Measurements from ENCODE around the gene TMEM126A.
"Not testable (repeated sequence)": the region's sequence is repeated elsewhere in the genome, so short reads cannot be mapped to it uniquely, and the experiment has no call there.

TMEM126A gene

DNA sequence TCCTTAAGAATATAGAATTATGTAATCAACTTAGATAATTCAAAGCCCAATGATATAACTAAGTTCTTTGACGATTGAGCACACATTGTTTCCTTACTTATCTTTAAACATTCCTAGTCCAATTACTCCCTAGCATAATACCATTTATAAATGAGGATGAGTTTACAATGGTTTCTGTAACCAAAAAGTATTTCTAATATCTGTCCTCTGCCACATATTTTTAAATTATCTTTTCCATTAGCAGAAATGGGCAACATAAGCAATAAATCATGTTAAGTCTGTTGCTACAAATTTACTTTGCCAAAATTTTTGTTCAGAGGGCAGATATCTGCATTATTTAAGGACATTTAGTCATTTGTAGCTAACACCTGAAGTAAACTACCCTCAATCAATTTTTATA lies 10.4 kb downstream of the TMEM126A start:
- no peak for DNase-seq (ENCODE audit: low spot score)

GRCh38 chr11:85661972-85662664 lies 14.4 kb downstream of the TMEM126A start:
- peak; percentile 20 for DNase-seq (ENCODE audit: low spot score)

- peak; percentile 22 for DNase-seq (ENCODE audit: low spot score)
Measured at GRCh38 chr11:85663080-85663752, 15.4 kb downstream of the TMEM126A start.

- DNase-seq (ENCODE audit: low spot score): peak; percentile 83
Measured at GRCh38 chr11:85663753-85664614, 16.2 kb downstream of the TMEM126A start.

DNA sequence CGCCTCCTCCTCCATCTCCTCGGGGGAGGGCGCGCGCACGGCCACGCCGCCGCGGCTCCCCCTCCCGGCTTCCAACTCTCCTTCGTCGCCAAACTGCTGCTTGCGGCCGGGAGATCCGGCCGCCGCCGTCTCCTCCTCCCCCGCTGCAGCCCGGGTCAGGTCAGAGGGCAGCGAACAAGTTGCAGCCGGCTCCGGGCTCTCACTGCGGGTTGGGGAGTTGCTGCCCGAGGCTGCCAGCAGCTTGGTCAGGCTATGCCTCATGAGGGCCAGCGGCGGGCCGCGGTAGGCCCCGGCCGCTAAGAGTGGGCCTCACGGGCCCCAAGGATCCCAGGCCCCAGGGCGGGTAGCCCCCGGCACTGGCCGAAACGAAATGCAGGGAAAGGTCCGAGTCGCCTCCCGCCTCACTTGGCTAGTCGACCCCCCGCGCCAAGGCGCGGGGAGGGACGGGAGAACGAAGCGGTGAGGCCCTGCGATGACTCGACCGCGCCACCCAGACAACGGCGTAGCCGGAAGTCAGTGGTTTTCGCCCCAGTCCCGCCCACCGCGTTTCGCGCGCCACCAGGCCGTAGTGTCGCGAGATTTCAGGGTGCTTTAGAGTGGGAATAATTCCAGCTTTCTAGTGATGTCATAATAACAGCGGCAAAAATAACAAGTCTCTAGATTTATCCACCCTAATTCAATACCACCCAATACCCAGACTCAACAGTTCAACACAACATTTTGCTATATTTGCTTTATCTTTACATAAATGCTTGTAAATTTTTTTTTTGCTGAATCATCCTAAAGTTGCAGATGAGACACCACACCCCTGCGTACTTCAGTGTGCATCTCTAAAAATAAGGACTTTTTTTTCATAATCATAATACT lies 17.1 kb downstream of the TMEM126A start, which contains the start of gene CREBZF:
CREBZF (minus strand) TSS at position 515 of the 867 bp plus-strand sequence; CDS start at position 261, 254 bp downstream.
- DNase-seq (ENCODE audit: low spot score): peak; percentile 97

GRCh38 chr11:85665733-85666132 lies 18.0 kb downstream of the TMEM126A start:
- no peak for DNase-seq (ENCODE audit: low spot score)

DNA sequence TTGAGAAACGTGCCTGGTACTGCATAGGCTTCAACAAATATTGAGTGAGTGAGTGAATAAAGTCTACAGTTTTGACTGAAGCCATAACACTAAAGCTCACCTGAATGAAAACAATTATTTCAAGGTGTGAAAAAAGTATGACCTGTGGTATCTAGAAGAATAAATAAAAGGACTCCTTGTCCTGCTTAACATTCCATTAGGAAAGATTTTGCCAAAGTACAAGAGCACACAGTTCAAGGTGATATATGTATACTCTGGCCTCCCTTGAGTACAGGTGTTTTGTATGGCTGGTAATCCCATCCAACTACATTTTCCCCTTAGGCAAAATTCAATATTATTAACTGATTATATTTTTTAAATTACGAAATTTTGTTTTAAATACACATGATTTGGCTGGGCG lies 18.9 kb downstream of the TMEM126A start:
- no peak for DNase-seq (ENCODE audit: low spot score)

DNA sequence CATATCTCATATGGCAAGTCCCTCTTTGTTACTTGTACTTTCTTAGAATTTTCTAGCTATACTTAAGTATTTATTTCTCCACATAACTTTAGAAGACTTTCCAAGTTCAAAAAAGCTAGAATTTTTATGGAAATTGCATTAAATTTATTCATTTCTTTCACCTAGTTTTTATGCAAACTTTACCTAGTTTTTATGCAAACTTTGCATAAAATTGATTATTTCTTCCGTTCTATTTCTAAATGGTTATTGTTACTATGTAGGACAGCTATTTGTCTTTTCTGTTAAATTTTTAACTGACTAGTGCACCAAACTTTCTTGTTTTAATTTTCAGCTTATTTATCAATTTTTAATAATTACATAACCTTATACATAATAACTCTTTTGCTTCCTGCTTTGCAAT lies 20.4 kb downstream of the TMEM126A start:
- no peak for DNase-seq (ENCODE audit: low spot score)

DNA sequence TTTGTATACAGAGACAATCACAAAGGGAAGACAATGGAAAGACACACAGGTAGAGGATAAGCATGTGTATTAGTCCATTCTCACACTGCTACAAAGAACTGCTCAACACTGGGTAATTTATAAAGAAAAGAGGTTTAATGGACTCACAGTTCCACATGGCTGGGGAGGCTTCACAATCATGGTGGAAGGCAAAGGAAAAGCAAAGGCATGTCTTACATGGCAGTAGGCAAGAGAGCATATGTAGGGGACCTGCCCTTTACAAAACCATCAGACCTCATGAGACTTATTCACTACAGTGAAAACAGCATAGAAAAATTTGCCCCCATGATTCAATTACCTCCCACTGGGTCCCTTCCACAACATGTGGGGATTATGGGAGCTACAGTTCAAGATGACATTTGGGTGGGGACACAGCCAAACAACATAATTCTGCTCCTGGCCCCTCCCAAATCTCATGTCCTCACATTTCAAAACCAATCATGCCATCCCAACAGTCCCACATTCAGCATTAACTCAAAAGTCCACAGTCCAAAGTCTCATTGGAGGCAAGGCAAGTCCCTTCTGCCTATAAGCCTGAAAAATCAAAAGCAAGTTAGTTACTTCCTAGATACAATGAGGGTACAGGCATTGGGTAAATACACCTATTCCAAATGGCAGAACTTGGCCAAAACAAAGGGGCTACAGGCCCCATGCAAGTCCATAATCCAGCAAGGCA lies 23.3 kb downstream of the TMEM126A start:
- not testable (repeated sequence) for DNase-seq (ENCODE audit: low spot score)

DNA sequence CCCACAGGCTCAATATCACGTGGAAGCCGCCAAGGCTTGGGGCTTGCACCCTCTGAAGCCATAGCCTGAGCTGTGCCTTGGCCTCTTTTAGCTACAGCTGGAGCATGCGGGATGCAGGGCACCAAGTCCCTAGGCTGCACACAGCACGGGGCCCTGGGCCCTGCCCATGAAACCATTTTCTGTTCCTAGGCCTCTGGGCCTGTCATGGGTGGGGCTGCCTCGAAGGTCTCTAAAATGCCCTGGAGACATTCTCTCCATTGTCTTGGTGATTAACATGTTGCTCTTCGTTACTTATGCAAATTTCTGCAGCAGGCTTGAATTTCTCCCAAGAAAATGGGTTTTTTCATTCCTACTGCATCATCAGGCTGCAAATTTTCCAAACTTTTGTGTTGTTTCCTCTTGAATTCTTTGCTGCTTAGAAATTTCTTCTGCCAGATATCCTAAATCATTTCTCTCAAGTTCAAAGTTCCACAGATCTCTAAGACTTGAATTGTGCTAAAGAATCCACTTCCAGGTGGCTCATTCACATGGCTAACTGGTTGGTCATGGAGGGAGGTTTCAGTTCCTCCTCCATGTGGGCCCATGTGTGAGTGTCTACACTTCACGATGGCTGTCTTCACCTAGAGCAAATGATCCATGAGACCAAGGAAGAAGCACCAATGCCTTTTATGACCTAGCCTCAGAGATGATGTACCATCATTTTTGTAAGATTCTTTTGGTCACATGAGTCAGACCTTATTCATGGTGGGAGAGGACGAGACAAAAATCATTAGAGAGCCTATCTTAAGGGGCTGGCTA lies 24.5 kb downstream of the TMEM126A start:
- no peak for DNase-seq (ENCODE audit: low spot score)

- DNase-seq (ENCODE audit: low spot score): no peak
Measured at GRCh38 chr11:85673393-85673792, 25.6 kb downstream of the TMEM126A start.

DNA sequence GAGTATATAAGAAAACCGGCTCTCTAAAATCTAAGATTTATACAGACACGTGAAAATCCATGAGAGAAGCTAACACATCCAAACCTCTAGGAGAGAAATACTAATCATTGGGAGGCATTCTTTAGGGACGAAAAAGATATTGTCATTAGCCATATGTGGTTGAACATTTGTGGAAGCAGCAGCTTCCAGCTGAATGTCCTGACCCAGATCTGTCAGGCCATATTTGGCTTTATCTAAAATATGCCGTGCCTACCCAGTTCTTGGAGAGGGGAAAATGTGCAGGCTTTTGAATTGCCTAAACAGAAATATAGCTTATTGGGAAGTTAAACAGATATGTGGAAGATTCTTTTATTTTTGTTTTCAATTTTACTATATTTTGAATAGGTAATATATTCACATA lies 31.8 kb downstream of the TMEM126A start:
- no peak for DNase-seq (ENCODE audit: low spot score)

DNA sequence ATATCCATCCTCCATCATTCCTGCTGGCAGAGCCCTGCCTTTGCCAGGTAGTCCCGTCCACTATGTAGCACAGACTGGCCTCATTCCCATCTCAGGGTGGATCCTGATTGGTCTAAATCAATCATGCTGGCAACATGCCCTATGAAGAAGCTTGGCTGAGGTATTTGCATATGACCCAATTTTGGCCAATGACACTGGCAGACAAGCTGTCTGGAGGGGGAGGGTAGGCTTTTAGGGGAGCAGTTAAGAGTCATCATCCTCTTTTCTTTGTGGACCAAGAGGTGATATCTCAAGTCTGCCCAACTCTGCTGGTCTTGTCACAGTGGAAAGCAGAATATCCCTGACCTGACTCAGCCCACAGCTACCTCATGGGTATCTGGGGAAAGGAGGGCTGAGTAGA lies 33.1 kb downstream of the TMEM126A start:
- DNase-seq (ENCODE audit: low spot score): no peak

DNA sequence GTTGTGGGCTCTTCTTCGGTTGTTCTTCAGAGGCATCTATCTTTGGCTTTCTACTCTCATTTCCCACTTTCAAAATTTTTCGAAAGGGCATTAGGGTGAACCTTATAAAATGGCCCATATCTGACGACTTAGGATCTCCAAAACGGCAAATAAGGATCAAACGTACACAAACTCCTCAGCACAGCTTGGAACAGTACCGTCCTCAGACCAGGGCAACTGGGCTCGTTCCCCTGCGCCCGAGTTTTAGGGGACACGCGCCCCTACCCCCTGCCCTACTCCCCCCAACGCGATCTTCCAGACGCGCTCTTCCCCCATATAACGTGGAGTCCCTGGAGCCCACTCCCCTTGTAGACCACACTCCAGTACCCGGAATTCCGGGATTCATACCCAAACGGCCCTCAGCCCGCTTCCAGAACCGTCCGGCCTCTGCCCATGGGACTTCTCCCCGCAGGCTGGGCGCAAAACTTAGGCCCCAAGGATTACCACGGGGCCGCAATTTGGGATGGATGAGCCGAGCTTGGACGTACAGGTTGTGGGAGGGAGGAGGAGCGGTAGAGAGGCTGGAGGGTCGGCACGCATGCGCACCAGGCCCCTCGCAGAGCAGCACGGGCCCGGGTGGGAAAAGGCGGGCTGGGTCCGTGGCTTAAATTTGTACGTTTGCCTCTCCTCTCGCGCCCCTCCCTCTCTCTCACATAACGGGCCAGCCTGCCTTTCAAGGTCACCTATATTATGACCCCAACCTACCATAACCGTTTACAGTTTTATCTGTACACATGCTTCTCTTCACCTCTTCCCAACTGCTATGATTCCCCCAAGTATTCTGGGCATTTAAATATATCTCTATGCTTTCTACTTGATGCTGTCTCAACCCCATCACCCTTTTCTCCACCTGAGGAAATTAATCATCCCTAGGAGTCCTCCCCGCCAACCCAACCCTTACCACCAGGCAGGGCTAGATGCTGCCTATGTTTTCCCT lies 34.9 kb downstream of the TMEM126A start:
- DNase-seq (ENCODE audit: low spot score): no peak

DNA sequence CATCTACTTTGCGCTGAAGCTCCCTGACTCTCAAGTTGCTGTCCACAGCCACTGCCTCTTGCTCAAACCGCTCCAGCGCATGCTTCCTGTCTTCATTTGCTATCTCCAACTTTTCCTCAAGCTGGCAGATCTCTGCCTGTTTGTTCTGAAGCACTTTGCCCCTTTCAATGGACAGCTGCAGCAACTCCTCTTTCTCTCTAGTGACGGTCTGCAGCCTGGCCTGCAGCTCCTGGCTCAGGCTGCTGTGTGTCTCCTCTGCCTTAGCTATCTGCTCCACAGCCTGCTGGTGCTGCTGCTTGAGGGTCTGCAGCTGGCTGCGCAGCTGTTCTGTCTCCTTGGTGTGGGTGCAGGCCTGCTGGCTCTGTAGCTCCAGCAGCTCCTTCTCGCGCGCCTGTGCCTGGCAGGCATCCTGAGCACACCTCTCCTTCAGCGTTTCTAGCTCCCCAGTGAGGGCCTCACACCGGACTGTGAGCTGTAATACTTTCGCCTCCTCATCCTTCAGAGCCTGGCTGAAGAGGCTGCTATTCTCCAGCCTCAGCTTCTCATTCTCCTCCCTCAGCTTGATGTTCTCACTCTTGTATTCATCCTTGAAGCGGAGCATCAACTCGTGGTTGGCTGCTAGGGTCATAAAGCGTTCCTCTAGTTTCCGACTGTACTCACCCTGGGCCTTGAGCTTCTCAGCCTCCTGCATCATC lies 37.5 kb downstream of the TMEM126A start:
- DNase-seq (ENCODE audit: low spot score): no peak

DNA sequence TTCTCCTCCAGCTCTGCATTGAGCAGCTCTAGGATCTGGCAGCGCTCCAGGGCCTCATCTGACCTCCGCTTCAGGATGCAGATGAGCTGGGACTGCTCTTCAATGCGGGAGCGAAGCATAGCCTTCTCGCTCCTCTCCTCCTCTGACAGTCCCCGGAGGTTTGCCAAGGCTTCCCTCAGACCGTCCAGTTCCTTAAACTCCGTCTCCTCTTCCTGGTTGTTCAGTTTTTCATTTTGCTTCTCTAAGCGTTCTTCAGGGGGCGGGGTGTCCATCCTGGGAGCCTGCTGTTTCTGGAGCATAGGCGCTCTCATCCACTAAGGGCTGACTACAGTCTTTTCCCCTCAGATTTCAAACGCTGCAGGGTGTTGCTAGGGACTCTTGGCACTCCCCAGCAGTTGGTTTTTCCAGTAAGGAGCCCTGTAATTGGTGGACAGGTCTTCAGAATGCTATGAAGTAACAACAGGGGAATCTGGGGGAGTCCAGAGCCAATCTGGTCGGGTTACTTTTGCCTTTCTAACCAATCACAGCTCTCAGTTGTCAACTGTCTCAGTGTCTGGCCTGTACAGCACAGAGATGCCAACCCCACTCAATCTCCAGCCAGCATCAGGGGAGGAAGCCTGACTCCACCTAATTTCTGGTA lies 38.2 kb downstream of the TMEM126A start, which contains the start of gene CCDC89:
CCDC89 (minus strand) TSS at position 376 of the 640 bp plus-strand sequence; CDS start at position 311, 65 bp downstream.
- no peak for DNase-seq (ENCODE audit: low spot score)

- DNase-seq (ENCODE audit: low spot score): no peak
Measured at GRCh38 chr11:85694385-85694980, 46.7 kb downstream of the TMEM126A start.

All from hematopoietic multipotent progenitor cell treated with erythropoietin and hydrocortisone succinate and interleukin-3 and kit ligand, for 15 days (in vitro differentiated cells).